ENCODE data around the gene INTS7. TPM values are rescaled to one million over a fixed set of nuclear protein-coding genes. Genes with fewer than 3 reads are reported as not detected.

Gene INTS7
- total and polyA plus RNA-seq, 2 of the 4 experiments (the other 2 are of a cell fraction): 8.3 to 24.9 TPM

DNA sequence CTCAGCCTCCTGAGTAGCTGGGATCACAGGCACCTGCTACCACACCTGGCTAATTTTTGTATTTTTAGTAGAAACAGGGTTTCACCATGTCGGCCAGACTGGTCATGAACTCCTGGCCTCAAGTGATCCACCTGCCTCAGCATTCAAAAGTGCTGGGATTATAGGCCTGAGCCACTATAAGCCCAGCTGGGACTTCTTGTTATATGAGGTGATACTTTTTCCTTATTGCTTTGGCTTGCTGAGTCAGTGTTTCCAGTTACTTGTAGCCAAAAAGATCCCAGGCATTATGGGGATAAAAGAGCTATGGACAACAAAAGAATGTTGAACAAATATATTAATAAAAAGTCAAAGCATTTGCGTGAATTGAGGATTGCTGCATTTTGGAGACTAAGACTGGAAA is 134.9 kb downstream of the INTS7 start:
- ChIA-PET CTCF (interaction anchor here (0.6 kb wide), 1 partner anchor 317 kb away, joined by 4 read pairs; no protein-coding TSS in a partner anchor), POLR2A (ENCODE audit: unreplicated experiment) (no interaction called here)
- Histone ChIP-seq H2BK15ac (ENCODE audit: low read depth, low read length) (no peak overlapping the region), H3K9me3 (ENCODE audit: control insufficient read depth, insufficient read depth, low read length) (peaks cover 2% of the 10 kb centered on the region; the same call in 1 of the 2 replicates), H3K27me3 (ENCODE audit: control insufficient read depth, insufficient read depth, low read length) (peaks cover 8% of the 10 kb centered on the region), H2BK120ac (ENCODE audit: low read depth, low read length) (no peak overlapping the region), H3K14ac (replicated peaks; ENCODE audit: low read depth, low read length) (no peak overlapping the region), H4K20me1 (ENCODE audit: insufficient read depth, low read length) (no peaks in the 10 kb centered on the region), H2AFZ (replicated peaks; ENCODE audit: low read length, poor library complexity) (no peak overlapping the region), H3K79me1 (ENCODE audit: low read depth in 1 of 2, low read length in 2 of 2) (no peaks in the 10 kb centered on the region), H2BK20ac (ENCODE audit: low read depth, low read length) (no peak overlapping the region), H3K4me2 (ENCODE audit: low read depth, low read length) (no peak overlapping the region), H4K91ac (ENCODE audit: insufficient read depth, low read depth, low read length) (no peak overlapping the region), H2AK5ac (ENCODE audit: low read depth, low read length) (no peak overlapping the region), H4K8ac (ENCODE audit: low read depth in 2 of 2, low read length in 2 of 2) (no peak overlapping the region), H3K9ac (ENCODE audit: low read depth, low read length) (no peak overlapping the region), H3K56ac (ENCODE audit: extremely low read depth, insufficient read depth, low read length) (no peak overlapping the region), H3K4me1 (ENCODE audit: control insufficient read depth, insufficient read depth, low read length) (no peaks in the 10 kb centered on the region), H3K4me3 (ENCODE audit: insufficient read depth, low read depth, low read length) (no peak overlapping the region), H3K36me3 (ENCODE audit: control insufficient read depth, insufficient read depth, low read length) (no peaks in the 10 kb centered on the region), H3K27ac (ENCODE audit: insufficient read depth, low read length) (no peak overlapping the region), H4K5ac (ENCODE audit: low read depth, low read length) (no peak overlapping the region), H3K9me1 (ENCODE audit: insufficient read depth, low read length) (no peaks in the 10 kb centered on the region), H2BK5ac (ENCODE audit: low read depth, low read length, poor library complexity, severe bottlenecking) (no peak overlapping the region), H3K4ac (ENCODE audit: low read depth, low read length) (no peak overlapping the region), H3K23ac (ENCODE audit: low read depth, low read length) (no peak overlapping the region), H3K18ac (ENCODE audit: low read depth, low read length) (no peak overlapping the region), H2AK9ac (replicated peaks; ENCODE audit: low read depth, low read length, poor library complexity) (no peak overlapping the region)
- intact Hi-C loops (cut with micrococcal nuclease): no loop called here
- ATAC-seq (ENCODE audit: low read depth): no peak
- no peak for DNase-seq
- TF ChIP-seq RAD21 (IDR thresholded peaks at IDR 0.05; ENCODE audit: low read length) (no peak), NFE2L2 (IDR thresholded peaks at IDR 0.05; ENCODE audit: low read depth, low read length) (no peak), CHD1 (IDR thresholded peaks at IDR 0.05; ENCODE audit: low read depth, low read length) (no peak), RFX5 (IDR thresholded peaks at IDR 0.05; ENCODE audit: low read depth, low read length) (no peak), FOS (IDR thresholded peaks at IDR 0.05; ENCODE audit: low read depth, low read length) (no peak), MAZ (IDR thresholded peaks at IDR 0.05; ENCODE audit: borderline replicate concordance, low read depth, low read length) (no peak), RCOR1 (IDR thresholded peaks at IDR 0.05; ENCODE audit: insufficient replicate concordance, low read length) (no peak), USF2 (IDR thresholded peaks at IDR 0.05; ENCODE audit: low read depth, low read length) (no peak), BHLHE40 (IDR thresholded peaks at IDR 0.05; ENCODE audit: low read depth, low read length) (no peak), MXI1 (IDR thresholded peaks at IDR 0.05; ENCODE audit: borderline replicate concordance, low read depth, low read length) (no peak), POLR2A (IDR thresholded peaks at IDR 0.05; ENCODE audit: low read depth, low read length) (no peak), CTCF (conservative IDR thresholded peaks at IDR 0.05; ENCODE audit: low read depth, low read length) (no peak), MAFK (IDR thresholded peaks at IDR 0.05; ENCODE audit: low read depth, low read length) (no peak), SMC3 (IDR thresholded peaks at IDR 0.05; ENCODE audit: low read depth, low read length) (no peak), CEBPB (IDR thresholded peaks at IDR 0.05; ENCODE audit: low read depth, low read length) (no peak)
- TF ChIP-seq, protein P1, sequence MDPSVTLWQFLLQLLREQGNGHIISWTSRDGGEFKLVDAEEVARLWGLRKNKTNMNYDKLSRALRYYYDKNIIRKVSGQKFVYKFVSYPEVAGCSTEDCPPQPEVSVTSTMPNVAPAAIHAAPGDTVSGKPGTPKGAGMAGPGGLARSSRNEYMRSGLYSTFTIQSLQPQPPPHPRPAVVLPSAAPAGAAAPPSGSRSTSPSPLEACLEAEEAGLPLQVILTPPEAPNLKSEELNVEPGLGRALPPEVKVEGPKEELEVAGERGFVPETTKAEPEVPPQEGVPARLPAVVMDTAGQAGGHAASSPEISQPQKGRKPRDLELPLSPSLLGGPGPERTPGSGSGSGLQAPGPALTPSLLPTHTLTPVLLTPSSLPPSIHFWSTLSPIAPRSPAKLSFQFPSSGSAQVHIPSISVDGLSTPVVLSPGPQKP (IDR thresholded peaks at IDR 0.05; ENCODE audit: borderline replicate concordance, low read depth, low read length): no peak
- in situ Hi-C loops (cut with MboI; ENCODE audit: low sequenced_read_pairs): no loop called here
- dilution Hi-C loops (cut with HindIII; ENCODE audit: low sequenced_read_pairs, unreplicated experiment): no loop called here
- no CpG with 5 or more reads among the region's 2 CpGs for WGBS, 2 experiments (ENCODE audit: extremely low coverage in 2 of 2, insufficient read length in 1 of 2)
- no TSS peak for BruUV-seq (replicated peaks)

All from IMR-90 (cell line).